A549 (cell line): ENCODE data around the gene PPP1R9A. TPM values are rescaled to one million over a fixed set of nuclear protein-coding genes. Genes with fewer than 3 reads are reported as not detected.

Experiments used
- ATAC-seq, 2 experiments: fragments of 200-7000 bp in 1 of 2; fragments of >200 bp in 1 of 2; cut with Nextera tagmentation in 1 of 2; cut with Tn5 transposase in 1 of 2; 3 replicates each; pipeline versions ENCODE4 v1.8.0 to v1.9.1; 2018 to 2020; ENCODE audit warnings: mild to moderate bottlenecking in 1 of 2, moderate library complexity in 1 of 2
- CTCF ChIA-PET: fragments of 300-600 bp; sonication (Branson Sonifier 250); formaldehyde crosslinking; extraction: SDS; loops from one replicate; lab custom pipeline; 2021; ENCODE audit warnings: antibody characterized with exemption, inconsistent platforms; lab: Yijun Ruan, JAX
- POLR2A ChIA-PET: fragments of 350-600 bp; formaldehyde crosslinking; extraction: SDS; loops from one replicate; lab custom pipeline; 2021; ENCODE audit warnings: antibody characterized with exemption, inconsistent platforms; lab: Yijun Ruan, JAX
- DNase-seq, 2 experiments: peaks; one replicate each; pipeline versions ENCODE4 v3.0.0 to v3.0.0-alpha.2; 2011 to 2016; ENCODE audit warnings: low read depth in 1 of 2, low spot score in 1 of 2
- FAIRE-seq: peaks from 2 replicates; lab custom pipeline; 2011; peaks lifted over from hg19 to GRCh38; lab: Jason Lieb, UNC
- H3K27ac ChIP-seq, 2 experiments: fragments of >200 bp; sonication (Bioruptor Twin); formaldehyde crosslinking; 3 replicates each; pipeline ENCODE4 v1.5.1; 2016 to 2017
- H3K4me1 ChIP-seq: fragments of >200 bp; sonication (Bioruptor Twin); formaldehyde crosslinking; 3 replicates; pipeline ENCODE4 v1.6.1; 2016
- H3K4me2 ChIP-seq: fragments of >200 bp; sonication (Bioruptor Twin); formaldehyde crosslinking; 3 replicates; pipeline ENCODE4 v1.6.1; 2016
- H3K4me3 ChIP-seq: fragments of >200 bp; sonication (Bioruptor Twin); formaldehyde crosslinking; 3 replicates; pipeline ENCODE4 v1.5.1; 2016
- H3K9me3 ChIP-seq: fragments of >200 bp; sonication (Bioruptor Twin); formaldehyde crosslinking; 3 replicates; pipeline ENCODE4 v1.6.1; 2016
- ATOH8 ChIP-seq: fragments of 250-450 bp; sonication (Bioruptor Pico); IDR thresholded peaks from 2 replicates; pipeline ENCODE4 v1.5.0; 2020; ENCODE audit warnings: low read depth, mild to moderate bottlenecking, moderate library complexity
- BCL3 ChIP-seq: fragments of >200 bp; sonication (Bioruptor Twin); formaldehyde crosslinking; IDR thresholded peaks from 3 replicates; pipeline ENCODE4 v1.6.1; 2016
- CBX2 ChIP-seq: fragments of 200-600 bp; sonication (generic); IDR thresholded peaks from 2 replicates; pipeline ENCODE4 v1.6.1; 2016; ENCODE audit warnings: low read depth, mild to moderate bottlenecking, borderline replicate concordance
- CEBPB ChIP-seq, 2 experiments: fragments of >200 bp in 1 of 2; sonication (Bioruptor Twin) in 1 of 2; formaldehyde crosslinking in 1 of 2; IDR thresholded peaks; 2 replicates each; pipeline ENCODE4 v1.6.1; 2012 to 2016
- CHD4 ChIP-seq: fragments of 200-600 bp; sonication (generic); IDR thresholded peaks from 2 replicates; pipeline ENCODE4 v1.6.1; 2016; ENCODE audit warnings: antibody characterized with exemption, mild to moderate bottlenecking, borderline replicate concordance
- ELK1 ChIP-seq: fragments of 150-350 bp; IDR thresholded peaks from 2 replicates; pipeline ENCODE4 v1.6.1; 2014; ENCODE audit warnings: low read depth, mild to moderate bottlenecking, low read length
- EP300 ChIP-seq, 2 experiments: fragments of >200 bp; sonication (Bioruptor Twin); formaldehyde crosslinking; IDR thresholded peaks; 2 replicates in 1 of 2; 3 replicates in 1 of 2; pipeline ENCODE4 v1.6.1; 2016 to 2017
- ESRRA ChIP-seq: fragments of 150-350 bp; IDR thresholded peaks from 2 replicates; pipeline ENCODE4 v1.6.1; 2014; ENCODE audit warnings: mild to moderate bottlenecking, low read length, borderline replicate concordance
- FOSB ChIP-seq: fragments of 250-450 bp; sonication (Bioruptor Pico); IDR thresholded peaks from 2 replicates; pipeline ENCODE4 v1.5.0; 2020; ENCODE audit warnings: mild to moderate bottlenecking, moderate library complexity
- FOSL2 ChIP-seq, 2 experiments: fragments of 450-650 bp in 1 of 2; fragments of >200 bp in 1 of 2; sonication (Bioruptor Twin) in 1 of 2; formaldehyde crosslinking; IDR thresholded peaks; 2 replicates each; pipeline versions ENCODE4 v1.5.0 to v1.6.1; 2016 to 2020; ENCODE audit warnings: mild to moderate bottlenecking in 1 of 2, moderate library complexity in 1 of 2
- FOXS1 ChIP-seq: fragments of 250-450 bp; sonication (Bioruptor Pico); IDR thresholded peaks from 2 replicates; pipeline ENCODE4 v1.5.0; 2020; ENCODE audit warnings: mild to moderate bottlenecking, moderate library complexity
- GATA3 ChIP-seq: IDR thresholded peaks from 2 replicates; pipeline ENCODE4 v1.6.1; 2012; ENCODE audit warnings: borderline replicate concordance
- JUN ChIP-seq, 2 experiments: fragments of >200 bp; sonication (Bioruptor Twin); formaldehyde crosslinking; IDR thresholded peaks; 2 replicates in 1 of 2; 3 replicates in 1 of 2; pipeline ENCODE4 v1.6.1; 2016 to 2017
- JUNB ChIP-seq: fragments of >200 bp; sonication (Bioruptor Twin); formaldehyde crosslinking; IDR thresholded peaks from 2 replicates; pipeline ENCODE4 v1.6.1; 2016
- KDM1A ChIP-seq: fragments of 200-600 bp; sonication (generic); IDR thresholded peaks from 2 replicates; pipeline ENCODE4 v1.6.1; 2016; ENCODE audit warnings: low read depth, mild to moderate bottlenecking
- MAFK ChIP-seq: fragments of 450-650 bp; IDR thresholded peaks from 2 replicates; pipeline ENCODE4 v1.6.1; 2014; ENCODE audit not compliant: partially characterized antibody
- MAX ChIP-seq: IDR thresholded peaks from 2 replicates; pipeline ENCODE4 v1.6.1; 2012
- MAZ ChIP-seq: fragments of 150-350 bp; IDR thresholded peaks from 2 replicates; pipeline ENCODE4 v1.6.1; 2014; ENCODE audit warnings: antibody characterized with exemption, low read depth, low read length, borderline replicate concordance
- MYC ChIP-seq: IDR thresholded peaks from 2 replicates; pipeline ENCODE4 v1.6.1; 2012; ENCODE audit warnings: mild to moderate bottlenecking, inconsistent platforms, low read length, improper control_type of control experiment, borderline replicate concordance
- NPAS2 ChIP-seq: fragments of 250-450 bp; sonication (Bioruptor Pico); IDR thresholded peaks from 2 replicates; pipeline ENCODE4 v1.8.0; 2022; ENCODE audit warnings: mild to moderate bottlenecking, moderate library complexity, borderline replicate concordance
- NR3C1 ChIP-seq: fragments of >200 bp; sonication (Bioruptor Twin); formaldehyde crosslinking; IDR thresholded peaks from 3 replicates; pipeline ENCODE4 v1.6.1; 2017
- POLR2A ChIP-seq: IDR thresholded peaks from 2 replicates; pipeline ENCODE4 v1.6.1; 2012; ENCODE audit warnings: mild to moderate bottlenecking, low read length
- RAD21 ChIP-seq, 2 experiments: fragments of >200 bp in 1 of 2; sonication (Bioruptor Twin) in 1 of 2; formaldehyde crosslinking in 1 of 2; IDR thresholded peaks in 1 of 2; conservative IDR thresholded peaks in 1 of 2; 2 replicates in 1 of 2; 3 replicates in 1 of 2; pipeline ENCODE4 v1.6.1; 2012 to 2018; ENCODE audit warnings: inconsistent platforms in 1 of 2
- RCOR1 ChIP-seq: fragments of 150-350 bp; IDR thresholded peaks from 2 replicates; pipeline ENCODE4 v1.6.1; 2014; ENCODE audit warnings: antibody characterized with exemption, low read length, low read depth
- REST ChIP-seq: fragments of 200-600 bp; sonication (generic); IDR thresholded peaks from 2 replicates; pipeline ENCODE4 v1.6.1; 2016; ENCODE audit warnings: antibody characterized with exemption, mild to moderate bottlenecking, moderate library complexity
- SMC3 ChIP-seq: fragments of >200 bp; sonication (Bioruptor Twin); formaldehyde crosslinking; IDR thresholded peaks from 3 replicates; pipeline ENCODE4 v1.6.1; 2018; ENCODE audit warnings: inconsistent platforms
- TFCP2L1 ChIP-seq: fragments of 250-450 bp; sonication (Bioruptor Pico); IDR thresholded peaks from 2 replicates; pipeline ENCODE4 v1.5.0; 2021; ENCODE audit warnings: mild to moderate bottlenecking
- TP53 ChIP-seq: fragments of 250-450 bp; sonication (Bioruptor Pico); IDR thresholded peaks from 2 replicates; pipeline ENCODE4 v1.5.0; 2021; ENCODE audit warnings: mild to moderate bottlenecking, moderate library complexity
- USF2 ChIP-seq: fragments of 450-650 bp; IDR thresholded peaks from 2 replicates; pipeline ENCODE4 v1.6.1; 2014; ENCODE audit warnings: antibody characterized with exemption
- ZC3H11A ChIP-seq: fragments of 450-650 bp; IDR thresholded peaks from 2 replicates; pipeline ENCODE4 v1.6.1; 2014; ENCODE audit warnings: antibody characterized with exemption, mild to moderate bottlenecking
- ZFP36 ChIP-seq: fragments of 450-650 bp; IDR thresholded peaks from 2 replicates; pipeline ENCODE4 v1.6.1; 2014; ENCODE audit warnings: borderline replicate concordance; ENCODE audit not compliant: partially characterized antibody
- ZNF302 ChIP-seq: fragments of 250-450 bp; sonication (Bioruptor Pico); IDR thresholded peaks from 2 replicates; pipeline ENCODE4 v1.9.0; 2021; ENCODE audit warnings: inconsistent platforms, mild to moderate bottlenecking, moderate library complexity
- WGBS: methylation state at CpG from one replicate; pipeline ENCODE4 v1.1.6; 2017; ENCODE audit errors: missing lambda C conversion rate; 5-methylcytosine and 5-hydroxymethylcytosine counted together
- polyA plus RNA-seq, 4 experiments: library from polyadenylated mRNA; depleted of rRNA in 3 of 4; stranded (reverse); fragments of >200 nt; fragmentation: RNase III in 1 of 4; extraction: RNeasy Plus Mini Kit Qiagen cat#74134 plus additional on column Dnase treatment in 1 of 4; gene quantifications; 2 replicates in 3 of 4; 3 replicates in 1 of 4; pipeline ENCODE4 v1.2.3, GENCODE V29; 2011 to 2017

PPP1R9A gene
- polyA plus RNA-seq, 2 of the 4 experiments (the other 2 are of a cell fraction), result 5.0 to 18.7 TPM

GRCh38 chr7:94957061-94957460 is 49.7 kb downstream of the PPP1R9A start:
- CTCF ChIA-PET, result no interaction called here

GRCh38 chr7:94962661-94963060 is 55.3 kb downstream of the PPP1R9A start:
- no peak overlapping the region for H3K4me2 ChIP-seq
- ChIA-PET CTCF (no interaction called here), POLR2A (no interaction called here)
- no peak for DNase-seq
- H3K27ac ChIP-seq, result no peak overlapping the region
- peaks cover 10% of the 10 kb centered on the region for H3K9me3 ChIP-seq
- peaks cover 40% of the 10 kb centered on the region for H3K4me1 ChIP-seq
- WGBS, result 92% methylated on average over 2 of the region's 2 CpGs
- FAIRE-seq, result no peak
- no peak for ATAC-seq
- H3K4me3 ChIP-seq, result no peak overlapping the region
- TF ChIP-seq NPAS2 (CRISPR knock-in tag), result no peak
- TF ChIP-seq JUN (IDR thresholded peaks at IDR 0.05), result no peak
- TF ChIP-seq CHD4, result no peak
- TF ChIP-seq ZC3H11A, result no peak
- no peak for TF ChIP-seq ZNF302 (CRISPR knock-in tag)
- no peak for TF ChIP-seq MAZ
- no peak for TF ChIP-seq ZFP36
- no peak for TF ChIP-seq REST
- no peak for TF ChIP-seq ELK1
- no peak for TF ChIP-seq FOSL2 (IDR thresholded peaks at IDR 0.05)
- TF ChIP-seq FOSL2 (CRISPR knock-in tag; IDR thresholded peaks at IDR 0.05), result no peak
- no peak for TF ChIP-seq JUNB
- TF ChIP-seq RAD21 (conservative IDR thresholded peaks at IDR 0.05 in 1 of 2, IDR thresholded peaks at IDR 0.05 in 1 of 2), result no peak
- no peak for TF ChIP-seq POLR2A
- no peak for TF ChIP-seq SMC3
- no peak for TF ChIP-seq FOXS1 (CRISPR knock-in tag)
- TF ChIP-seq RCOR1, result no peak
- no peak for TF ChIP-seq CEBPB (IDR thresholded peaks at IDR 0.05)
- no peak for TF ChIP-seq FOSB (CRISPR knock-in tag)
- no peak for TF ChIP-seq MAX

More at GRCh38 chr7:94957061-94957460, 49.7 kb downstream of the PPP1R9A start:
- H3K4me3 ChIP-seq, result no peak overlapping the region
- 36% methylated on average over 1 of the region's 1 CpG for WGBS
- ATAC-seq (peak in 1 of 2 experiments; percentile 35; a peak in 1 of 6 replicates), DNase-seq (no peak), FAIRE-seq (no peak)
- peaks cover 50% of the 10 kb centered on the region for H3K4me1 ChIP-seq
- 0 out of 3 replicates have a peak, but pooled peaks cover 4% of the 10 kb centered on the region for H3K9me3 ChIP-seq
- H3K27ac ChIP-seq, result no peak overlapping the region
- POLR2A ChIA-PET, result no interaction called here
- H3K4me2 ChIP-seq, result peak overlapping the region; percentile 60; the same call in 1 of the 3 replicates
- TF ChIP-seq NR3C1 (no peak), CBX2 (no peak), TP53 (CRISPR knock-in tag) (no peak), USF2 (no peak), CEBPB (IDR thresholded peaks at IDR 0.05) (no peak), ESRRA (no peak), ZNF302 (CRISPR knock-in tag) (no peak), KDM1A (no peak), ATOH8 (CRISPR knock-in tag) (no peak), FOXS1 (CRISPR knock-in tag) (no peak), MAFK (no peak), BCL3 (no peak), EP300 (IDR thresholded peaks at IDR 0.05) (no peak), MYC (no peak), GATA3 (no peak), NPAS2 (CRISPR knock-in tag) (no peak), TFCP2L1 (CRISPR knock-in tag) (no peak)
